HPDE6-E6E7 (cell line): Measurements from ENCODE around the gene SMOC2.

Source experiments
- DNase-seq: peaks from one replicate; pipeline ENCODE4 v3.0.0; 2011; ENCODE audit warnings: missing footprints; ENCODE audit errors: extremely low spot score

The SMOC2 gene

GRCh38 chr6:168442646-168443045 is 1.7 kb downstream of the SMOC2 start:
- DNase-seq, result no peak

DNA sequence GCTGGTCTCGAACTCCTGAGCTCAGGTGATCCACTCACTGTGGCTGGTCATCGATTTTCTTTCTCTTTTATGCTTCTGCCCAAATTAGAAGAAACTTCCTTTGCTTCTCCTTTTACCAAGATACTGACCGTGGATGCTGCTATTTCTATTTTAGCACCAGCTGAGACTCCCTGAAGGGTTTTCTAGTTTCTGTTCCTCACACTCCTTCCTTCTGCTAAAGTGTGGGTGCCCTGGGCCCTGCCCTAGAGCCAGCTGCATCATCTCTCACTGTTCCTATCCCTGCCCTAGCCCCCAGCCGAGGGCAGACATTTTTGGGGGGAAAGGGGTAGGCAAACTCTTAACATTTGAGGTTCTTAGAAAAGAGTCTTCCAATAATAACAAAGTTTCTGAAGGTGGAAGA is 6.3 kb downstream of the SMOC2 start:
- DNase-seq, result no peak

DNA sequence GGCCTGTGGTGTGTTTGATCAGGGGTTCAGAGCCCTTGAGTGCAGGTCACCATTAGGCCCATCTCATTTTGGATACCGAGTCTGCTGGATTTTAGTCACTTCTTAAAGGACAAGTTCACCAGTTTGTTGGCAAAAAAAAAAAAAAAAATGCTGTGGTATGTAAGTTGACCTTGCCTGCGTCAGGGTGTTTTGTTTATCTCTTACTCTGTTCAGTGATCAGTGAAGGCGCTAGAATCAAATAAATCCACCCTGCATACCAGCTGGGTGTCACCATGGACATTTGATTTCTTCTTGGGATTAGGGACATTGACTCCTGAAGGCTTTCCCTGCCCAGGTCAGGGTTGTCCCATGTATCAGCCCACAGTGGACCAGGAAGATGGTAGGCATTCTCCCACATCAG is 6.7 kb downstream of the SMOC2 start:
- no peak for DNase-seq

GRCh38 chr6:168448243-168448855 is 7.4 kb downstream of the SMOC2 start:
- DNase-seq, result no peak

- no peak for DNase-seq
Observed at GRCh38 chr6:168450917-168451316, 9.9 kb downstream of the SMOC2 start.

DNA sequence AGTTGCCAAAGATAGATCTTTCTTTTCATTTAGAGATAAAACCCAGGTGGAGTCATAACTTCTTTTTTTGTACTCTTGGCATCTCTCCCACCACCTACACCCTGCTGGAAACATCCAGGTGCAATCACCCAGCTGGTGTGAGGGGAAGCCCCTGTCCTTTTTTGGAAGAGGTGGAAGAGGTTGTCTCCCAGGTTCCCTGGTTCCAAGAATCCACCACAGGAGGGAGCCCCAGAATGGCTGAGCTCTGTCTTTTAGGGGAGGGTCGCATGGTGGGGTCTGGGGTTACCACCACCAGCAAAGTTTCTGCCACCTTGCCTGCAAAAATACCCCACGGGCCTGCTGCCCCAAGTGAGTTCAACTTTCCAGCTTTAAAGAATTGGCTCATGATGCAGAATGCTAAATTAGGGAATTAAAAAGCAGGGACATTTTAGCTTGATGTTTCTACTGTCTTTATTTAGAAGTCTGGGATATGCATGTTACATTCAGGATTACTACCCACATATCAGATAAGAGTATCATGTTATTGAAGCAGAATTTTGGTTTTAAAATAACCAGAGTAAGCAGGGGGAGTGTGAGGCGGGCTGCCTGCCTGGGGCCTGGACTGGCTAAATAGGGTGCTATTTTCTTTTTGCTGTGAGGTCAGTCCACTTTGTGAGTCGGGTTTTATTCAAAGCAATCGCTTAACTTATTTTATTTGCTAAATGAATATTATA is 11.0 kb downstream of the SMOC2 start:
- DNase-seq, result no peak

GRCh38 chr6:168452685-168453377 is 11.8 kb downstream of the SMOC2 start:
- no peak for DNase-seq

GRCh38 chr6:168455847-168456530 is 15.0 kb downstream of the SMOC2 start:
- no peak for DNase-seq

GRCh38 chr6:168456907-168457652 is 16.1 kb downstream of the SMOC2 start:
- no peak for DNase-seq

- DNase-seq, result no peak
Observed at GRCh38 chr6:168457653-168457934, 16.6 kb downstream of the SMOC2 start.

GRCh38 chr6:168458101-168458500 is 17.1 kb downstream of the SMOC2 start:
- no peak for DNase-seq

DNA sequence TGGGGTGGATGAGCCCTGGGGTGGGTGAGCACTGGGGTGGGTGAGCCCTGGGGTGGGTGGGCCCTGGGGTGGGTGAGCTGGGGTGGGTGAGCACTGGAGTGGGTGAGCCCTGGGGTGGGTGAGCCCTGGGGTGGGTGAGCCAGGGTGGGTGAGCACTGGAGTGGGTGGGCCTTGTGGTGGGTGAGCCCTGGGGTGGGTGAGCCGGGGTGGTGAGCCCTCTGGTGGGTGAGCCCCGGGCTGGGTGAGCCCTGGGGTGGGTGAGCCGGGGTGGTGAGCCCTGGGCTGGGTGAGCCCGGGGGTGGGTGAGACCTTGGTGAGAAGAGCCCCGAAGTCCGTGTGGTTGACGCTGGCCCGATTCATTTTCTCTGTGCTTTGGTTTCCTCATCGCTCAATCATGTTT is 18.6 kb downstream of the SMOC2 start:
- no peak for DNase-seq

DNA sequence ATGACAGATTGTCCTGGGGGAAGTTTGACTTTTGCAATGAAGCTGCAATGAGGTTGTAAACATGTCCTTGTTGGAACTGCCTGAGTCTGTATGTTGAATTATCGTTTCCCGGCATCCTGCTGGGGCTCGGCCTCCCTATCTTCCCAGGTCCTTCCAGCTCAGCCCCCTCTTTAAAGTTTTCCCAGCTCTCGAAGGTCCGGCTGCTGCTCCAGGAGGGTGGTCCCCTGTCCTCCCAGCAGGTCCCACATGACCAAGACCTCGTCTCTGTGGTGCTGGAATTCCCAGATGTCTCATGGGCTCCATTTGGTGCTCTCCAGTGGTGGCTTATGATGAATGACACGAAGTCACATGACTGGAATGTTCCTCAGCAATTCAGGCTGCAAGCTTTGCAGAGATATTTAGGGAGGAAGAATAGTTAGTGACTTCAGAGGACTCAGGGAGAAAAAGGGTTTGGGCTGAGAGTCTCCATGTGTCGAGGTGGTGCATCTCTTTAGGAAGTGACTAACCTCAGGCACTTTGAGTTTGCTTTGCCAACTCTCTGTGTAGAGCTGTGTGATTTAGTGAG is 21.4 kb downstream of the SMOC2 start:
- DNase-seq, result no peak

DNA sequence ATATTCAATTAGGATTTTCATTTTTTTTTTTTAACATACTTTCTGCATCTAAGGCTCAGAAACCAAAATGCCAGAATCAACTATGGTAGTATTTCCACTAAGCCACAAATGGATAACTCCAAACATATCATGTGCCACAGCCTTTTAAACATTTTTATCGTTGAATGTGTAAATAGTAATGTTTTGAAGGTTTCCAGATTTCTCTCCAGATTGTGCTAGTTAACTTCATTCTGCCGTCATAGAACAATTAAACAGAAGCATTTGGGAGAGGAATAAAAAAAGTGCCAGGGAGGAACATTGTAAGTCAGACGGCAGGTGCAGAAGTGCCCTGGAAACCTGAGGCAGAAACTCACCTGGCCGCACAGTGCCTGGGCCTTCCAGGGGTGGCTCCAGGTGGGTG is 23.6 kb downstream of the SMOC2 start:
- DNase-seq, result no peak

GRCh38 chr6:168468045-168468444 is 27.1 kb downstream of the SMOC2 start:
- no peak for DNase-seq

DNA sequence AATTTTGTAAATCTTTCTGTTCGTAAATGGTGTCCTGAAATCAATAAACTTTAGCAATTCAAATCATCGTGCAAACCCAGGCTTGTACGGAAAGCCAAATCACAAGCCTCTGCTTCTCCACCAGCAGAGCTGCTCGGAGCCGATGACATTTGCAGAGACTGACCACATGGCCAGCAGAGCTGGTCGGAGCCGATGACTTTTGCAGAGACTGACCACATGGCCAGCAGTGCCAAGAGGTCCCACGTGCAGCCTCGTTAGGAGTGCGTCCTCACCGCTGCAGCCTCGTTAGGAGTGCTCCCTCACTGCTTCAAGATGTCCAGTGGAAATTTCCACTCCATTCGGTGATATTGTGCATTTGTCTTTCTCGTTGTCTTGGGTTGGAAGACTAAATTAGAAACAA is 28.5 kb downstream of the SMOC2 start:
- DNase-seq, result no peak

- no peak for DNase-seq
Observed at GRCh38 chr6:168469926-168470325, 28.9 kb downstream of the SMOC2 start.

GRCh38 chr6:168472363-168472762 is 31.4 kb downstream of the SMOC2 start:
- no peak for DNase-seq

DNA sequence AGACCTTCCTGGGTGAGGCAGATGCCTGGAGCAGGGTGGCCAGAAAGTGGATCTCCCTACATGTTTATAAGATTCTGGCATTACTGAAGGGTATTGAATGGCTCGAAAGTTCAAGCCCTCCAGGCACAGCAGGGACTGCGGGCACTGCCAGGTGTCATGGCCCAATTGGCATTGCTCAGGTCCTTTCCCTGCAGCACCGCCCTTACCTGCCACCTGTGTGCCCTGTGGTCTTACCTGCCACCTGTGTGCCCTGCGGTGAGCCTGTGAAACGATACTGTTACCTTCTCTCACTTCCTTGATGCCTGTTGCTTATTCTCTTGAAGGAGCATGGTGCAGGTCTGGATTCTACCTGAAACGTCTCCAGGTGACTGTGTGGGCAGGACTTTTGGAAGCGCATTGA is 32.2 kb downstream of the SMOC2 start:
- DNase-seq, result no peak

DNA sequence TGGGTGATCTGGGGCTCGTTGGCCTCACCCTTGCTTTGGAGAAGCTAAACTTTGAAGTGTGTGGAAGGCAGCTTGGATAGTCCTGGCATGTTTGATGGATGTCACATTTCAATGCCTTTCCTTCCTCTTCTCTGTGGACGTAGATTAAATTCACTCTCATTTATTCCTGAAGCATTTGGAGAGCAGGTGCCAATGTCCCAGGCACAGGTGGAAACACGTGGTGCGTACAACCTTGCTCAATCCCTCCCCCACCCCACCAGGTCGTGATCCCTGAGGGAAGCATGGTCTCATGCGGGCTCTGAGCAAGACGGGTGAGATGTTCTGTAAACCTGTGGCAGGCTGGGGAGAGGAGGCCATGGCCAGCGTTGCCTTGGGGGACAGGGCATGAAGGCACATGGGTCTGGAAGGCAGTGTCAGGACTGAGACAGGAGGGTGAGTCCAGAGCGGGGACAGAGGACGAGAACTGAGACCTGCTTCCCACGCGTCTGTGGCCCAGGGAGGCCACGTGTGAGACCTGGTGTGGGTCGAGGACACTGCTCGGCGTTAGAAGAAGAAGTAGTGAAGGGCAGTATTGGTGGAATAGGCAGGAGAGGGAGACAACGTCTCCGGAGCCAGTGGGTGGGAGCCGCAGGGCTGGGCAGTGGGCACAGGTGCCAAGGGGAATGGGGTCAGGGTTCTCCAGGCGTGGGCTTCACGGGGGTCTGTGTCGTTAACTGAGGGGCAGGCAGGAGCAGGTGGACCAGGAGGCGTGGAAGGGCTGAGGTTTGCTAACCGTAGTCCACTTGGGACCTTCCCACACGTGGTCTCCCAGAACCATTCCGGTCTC is 34.4 kb downstream of the SMOC2 start:
- no peak for DNase-seq

GRCh38 chr6:168479421-168479820 is 38.4 kb downstream of the SMOC2 start:
- DNase-seq, result no peak
